ENCODE data around the gene RPS10. TPM values are rescaled to one million over a fixed set of nuclear protein-coding genes. Genes with fewer than 3 reads are reported as not detected.

RPS10 gene
- total and polyA plus RNA-seq, 2 donors (not counting 3 experiments of a cell fraction or from before 2014, with no cell fraction given), result 1,416 to 5,496 TPM

GRCh38 chr6:34391473-34391785, 34.4 kb downstream of the RPS10 start:
- no peaks in the 10 kb centered on the region for H3K9me3 ChIP-seq (replicated peaks; ENCODE audit: control insufficient read depth, insufficient read depth, low read length)

More at GRCh38 chr6:34391473-34391785, 34.4 kb downstream of the RPS10 start:
- Histone ChIP-seq H3K36me3 (ENCODE audit: control insufficient read depth in 2 of 2, extremely low read depth in 1 of 2, insufficient read depth in 2 of 2, low read length in 2 of 2) (no peaks in the 10 kb centered on the region), H3K27ac (ENCODE audit: insufficient read depth, low read depth, low read length) (peak overlapping the region; percentile 27), H3K27me3 (ENCODE audit: control insufficient read depth in 2 of 2, insufficient read depth in 2 of 2, low read length in 2 of 2) (no peaks in the 10 kb centered on the region), H3K79me2 (ENCODE audit: control insufficient read depth, insufficient read depth, low read length) (peaks cover 56% of the 10 kb centered on the region), H2AFZ (ENCODE audit: low read depth, low read length) (peak overlapping the region; percentile 55), H3K4me3 (replicated peaks in 1 of 3; ENCODE audit: insufficient read depth in 1 of 3, low read depth in 1 of 3, low read length in 3 of 3) (peak overlapping the region; percentile 84 to 98 (median 96)), H3K4me2 (ENCODE audit: insufficient read depth, low read length) (peak overlapping the region; percentile 98), H3K9ac (replicated peaks; ENCODE audit: extremely low read depth, insufficient read depth, low read length) (peak overlapping the region; percentile 79), H3K9me1 (replicated peaks; ENCODE audit: control insufficient read depth, extremely low read depth, insufficient read depth, low read length) (no peaks in the 10 kb centered on the region), H3K4me1 (ENCODE audit: control insufficient read depth, extremely low read depth, insufficient read depth, low read length) (peaks cover 11% of the 10 kb centered on the region), H4K20me1 (replicated peaks; ENCODE audit: control insufficient read depth, extremely low read depth, insufficient read depth, low read length) (no peaks in the 10 kb centered on the region)
- dilution Hi-C loops (cut with MboI; ENCODE audit: extremely low pct_ligation_motif_present, low sequenced_read_pairs), result no loop called here
- BruUV-seq (replicated peaks), result no TSS peak
- intact Hi-C loops (cut with micrococcal nuclease), result loop anchor here (1.0 to 5.0 kb wide), 2 partner anchors 21 to 69 kb away; no protein-coding TSS in a partner anchor
- no peak for FAIRE-seq
- ChIA-PET CTCF (interaction anchor here (0.9 to 4.5 kb wide), 8 partner anchors 9 to 467 kb away, joined by 3 to 35 read pairs (median 5); partner anchors contain the start of gene SMIM29), POLR2A (interaction anchor here (1.2 to 1.7 kb wide), 2 partner anchors 35 to 147 kb away, joined by 3 to 4 read pairs; partner anchors contain the start of gene RPS10)
- no peak for DNase-seq (ENCODE audit: low read depth, low spot score)
- no peak for TF ChIP-seq EZH2 (IDR thresholded peaks at IDR 0.05; ENCODE audit: borderline replicate concordance, low read depth, low read length, severe bottlenecking)
- no peak for TF ChIP-seq JUN (IDR thresholded peaks at IDR 0.05; ENCODE audit: borderline replicate concordance, insufficient read depth, insufficient read length, low read depth)
- TF ChIP-seq CTCF (IDR thresholded peaks at IDR 0.05; ENCODE audit: extremely low read depth in 1 of 2, insufficient read depth in 1 of 2, low read depth in 1 of 2, low read length in 2 of 2), result no peak
- TF ChIP-seq MAX (IDR thresholded peaks at IDR 0.05; ENCODE audit: insufficient read depth, insufficient read length), result no peak
- TF ChIP-seq POLR2A (IDR thresholded peaks at IDR 0.05; ENCODE audit: low read depth, low read length), result no peak
- TF ChIP-seq MYC (IDR thresholded peaks at IDR 0.05; ENCODE audit: low read depth, low read length), result no peak
- no peak for TF ChIP-seq FOS (IDR thresholded peaks at IDR 0.05; ENCODE audit: borderline replicate concordance, insufficient read depth, low read length)
- no peak for TF ChIP-seq POLR2AphosphoS5 (IDR thresholded peaks at IDR 0.05; ENCODE audit: insufficient read depth, low read depth, low read length)
- TF ChIP-seq GATA2 (IDR thresholded peaks at IDR 0.05; ENCODE audit: insufficient read depth, insufficient read length, low read depth, low read length), result no peak

Data from endothelial cell of umbilical vein (primary cell).